GM21619 (cell line): ENCODE results near the gene PPID.
"Not testable (repeated sequence)": the region's sequence is repeated elsewhere in the genome, so short reads cannot be mapped to it uniquely, and the experiment has no call there.

ENCODE experiments used
- ATAC-seq: cut with Tn5 transposase; IDR thresholded peaks from one replicate; pipeline ENCODE4 v1.9.1; 2021; ENCODE audit not compliant: unreplicated experiment

Gene PPID

DNA sequence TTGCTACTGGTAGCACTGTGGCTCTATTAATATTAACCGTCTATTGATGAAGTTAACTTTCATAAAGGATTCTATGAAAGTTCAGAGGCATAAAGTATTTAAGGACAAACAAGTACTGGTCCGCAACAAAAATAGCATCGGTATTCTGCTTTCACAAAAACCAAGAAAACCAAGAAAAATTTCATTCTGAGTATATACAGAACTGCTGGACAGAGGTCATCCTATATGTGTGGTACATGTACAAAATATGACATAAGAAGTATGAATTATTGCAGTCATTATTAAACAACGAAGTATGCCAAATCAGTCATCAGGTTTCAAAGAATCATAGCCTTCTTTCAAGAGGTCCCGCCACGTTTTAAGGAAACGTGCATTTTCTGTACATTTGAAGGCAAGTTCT lies 53.9 kb downstream of the PPID start:
- no peak for ATAC-seq

DNA sequence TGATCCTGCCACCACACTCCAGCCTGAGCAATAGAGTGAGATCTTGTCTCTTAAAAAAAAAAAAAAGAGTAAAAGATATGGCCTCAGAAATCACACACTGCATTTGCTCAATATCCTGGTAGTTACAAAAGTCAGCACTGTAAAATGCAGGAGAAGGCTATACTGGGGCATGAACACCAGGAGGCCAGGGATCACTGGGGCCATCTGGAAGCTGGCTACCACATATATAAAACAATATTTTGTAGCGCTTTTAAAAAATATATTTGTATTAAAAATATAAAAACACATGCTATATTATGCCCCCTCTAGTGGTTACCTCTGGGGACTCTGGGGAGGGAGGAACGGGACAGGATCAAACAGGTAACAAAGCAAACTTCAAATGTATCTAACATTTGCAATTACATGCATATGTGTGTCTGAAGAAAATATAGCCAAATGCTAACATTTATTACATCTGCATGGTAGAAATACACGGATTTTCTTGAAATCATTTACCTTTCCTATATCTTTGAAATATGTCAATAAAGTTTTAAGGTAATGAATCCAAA lies 55.5 kb downstream of the PPID start:
- ATAC-seq, result no peak

DNA sequence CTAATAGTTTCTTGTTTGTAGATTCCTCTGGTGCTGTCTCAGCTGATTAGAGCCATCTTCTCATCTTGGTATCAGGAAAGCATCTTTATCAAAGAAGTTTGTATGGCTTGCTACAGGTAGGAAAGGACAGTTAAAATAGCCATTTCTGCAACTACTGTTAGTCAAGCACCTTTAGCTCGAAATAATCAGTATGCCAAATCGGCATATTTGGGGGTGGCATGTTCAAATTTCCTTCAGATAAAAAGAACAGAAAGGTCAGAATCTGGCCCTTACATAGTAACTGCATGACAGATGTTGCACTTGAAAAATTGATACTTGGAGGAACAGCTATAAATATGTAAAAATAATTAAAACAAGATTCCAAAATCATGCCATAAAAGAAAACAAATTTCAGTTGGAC lies 56.3 kb downstream of the PPID start:
- no peak for ATAC-seq

DNA sequence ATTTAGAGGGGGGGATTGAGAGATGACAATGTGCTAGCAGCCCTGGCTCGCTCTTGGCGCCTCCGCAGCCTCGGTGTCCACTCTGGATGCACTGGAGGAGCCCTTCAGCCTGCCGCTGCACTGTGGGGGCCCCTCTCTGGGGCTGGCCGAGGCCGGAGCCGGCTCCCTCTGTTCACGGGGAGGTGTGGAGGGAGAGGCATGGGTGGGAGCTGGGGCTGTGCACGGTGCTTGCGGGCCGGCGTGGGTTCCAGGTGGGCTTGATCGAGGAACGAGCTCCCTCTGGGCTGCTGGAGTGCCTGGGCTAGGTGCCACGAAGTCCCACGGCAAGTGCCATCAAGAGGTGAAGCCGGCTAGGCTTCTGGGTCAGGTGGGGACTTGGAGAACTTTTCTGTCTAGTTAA lies 58.4 kb downstream of the PPID start:
- ATAC-seq, result no peak

DNA sequence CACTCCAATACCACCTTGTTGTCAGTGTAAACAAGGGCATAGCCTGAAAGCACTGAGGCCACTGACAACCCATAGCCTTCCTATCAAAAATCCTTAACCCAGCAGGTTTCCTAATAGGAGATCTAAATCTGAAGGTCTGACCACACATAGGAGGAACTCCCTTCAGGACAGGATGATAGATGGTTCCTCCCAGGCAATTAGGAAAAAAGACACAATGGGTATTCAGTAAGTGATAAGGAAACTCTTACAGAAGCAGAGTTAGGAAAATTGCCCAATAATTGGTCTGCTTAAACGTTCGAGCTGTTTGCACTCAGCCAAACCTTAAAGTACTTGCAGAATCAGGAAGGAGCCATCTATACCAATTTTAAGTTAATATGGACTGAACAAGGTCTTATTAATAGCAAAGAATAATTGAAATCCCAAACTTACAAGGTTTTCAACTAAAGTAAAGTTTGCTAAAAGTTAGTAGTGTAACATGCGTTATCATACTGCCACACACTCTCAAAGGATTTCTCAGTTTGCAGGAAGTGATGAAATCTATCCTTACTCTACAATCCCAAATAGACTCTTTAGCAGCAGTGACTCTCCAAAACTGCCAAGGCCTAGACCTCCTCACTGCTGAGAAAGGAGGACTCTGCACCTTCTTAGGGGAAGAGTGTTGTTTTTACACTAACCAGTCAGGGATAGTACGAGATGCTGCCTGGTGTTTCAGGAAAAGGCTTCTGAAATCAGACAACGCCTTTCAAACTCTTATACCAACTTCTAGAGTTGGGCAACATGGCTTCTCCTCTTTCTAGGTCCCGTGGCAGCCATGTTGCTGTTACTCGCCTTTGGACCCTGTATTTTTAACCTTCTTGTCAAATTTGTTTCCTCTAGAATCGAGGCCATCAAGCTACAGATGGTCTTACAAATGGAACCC lies 59.2 kb downstream of the PPID start:
- not testable (repeated sequence) for ATAC-seq

DNA sequence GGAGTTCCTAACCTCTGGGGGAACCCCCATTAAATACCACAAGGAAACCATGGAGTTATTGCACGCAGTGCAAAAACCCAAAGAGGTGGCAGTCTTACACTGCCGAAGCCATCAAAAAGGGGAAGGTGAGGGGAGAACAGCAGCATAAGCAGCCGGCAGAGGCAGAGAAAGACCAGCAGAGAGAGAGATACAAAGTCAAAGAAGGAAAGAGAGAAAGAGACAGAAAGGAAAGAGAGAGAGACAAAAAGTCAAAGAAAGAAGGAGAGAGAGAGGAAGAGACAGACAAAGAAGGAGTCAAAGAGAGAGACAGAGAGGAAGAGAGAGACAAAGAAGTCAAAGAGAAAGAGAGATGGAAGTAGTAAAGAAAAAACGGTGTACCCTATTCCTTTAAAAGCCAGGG lies 59.9 kb downstream of the PPID start:
- ATAC-seq, result not testable (repeated sequence)
